ENCODE results near the gene GPR82. TPM values are rescaled to one million over a fixed set of nuclear protein-coding genes. Genes with fewer than 3 reads are reported as not detected.

Gene GPR82
- total and polyA plus RNA-seq, 8 donors, result 0.04 to 0.62 (median 0.24) TPM; not detected in 3

DNA sequence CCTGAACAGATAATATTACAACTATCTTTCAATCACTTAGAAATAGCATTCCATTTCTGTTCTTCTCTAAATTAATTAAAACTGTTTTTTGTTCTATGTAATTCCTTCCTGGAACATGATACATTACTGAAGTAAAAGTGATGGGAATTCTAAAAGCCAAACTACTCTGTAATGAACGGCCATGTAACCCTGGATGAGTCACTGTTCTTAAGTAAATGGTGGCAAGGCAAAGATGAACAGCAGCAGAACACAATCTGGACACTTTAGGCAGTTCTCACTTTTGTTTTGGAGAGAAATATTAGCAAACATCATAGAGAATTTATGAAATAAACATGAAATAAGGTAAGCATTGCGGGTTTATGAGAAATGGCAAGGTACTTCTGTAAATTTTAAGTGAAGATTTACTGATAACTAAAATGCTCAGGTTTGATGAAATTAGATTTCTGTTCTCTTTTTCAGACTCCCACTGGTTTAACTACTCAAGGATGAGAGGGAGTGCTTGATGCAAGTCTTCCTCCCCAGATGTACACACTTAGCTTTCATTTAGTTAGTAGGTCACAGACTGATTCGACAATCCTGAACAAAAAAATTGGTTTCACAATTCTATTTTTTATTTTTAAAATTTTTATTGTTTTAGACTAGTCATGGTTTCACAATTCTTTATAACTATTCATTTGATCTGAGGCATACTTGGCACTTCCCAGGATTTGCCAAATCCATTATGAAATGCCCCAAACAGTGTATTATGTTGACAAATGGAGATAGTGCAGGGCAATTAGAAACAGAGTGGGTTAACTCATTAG lies 964 bp upstream of the GPR82 start:
- peak in 1 of 4 donors; percentile 12 for ATAC-seq
- Histone ChIP-seq H3K36me3 (no peaks in the 10 kb centered on the region), H3K27ac (no peak overlapping the region), H3K4me3 (no peak overlapping the region), H3K4me1 (no peaks in the 10 kb centered on the region), H3K9me3 (no peaks in the 10 kb centered on the region), H3K27me3 (peaks cover 0 to 7% (median 0%) of the 10 kb centered on the region in 4 donors)
- intact Hi-C loops (cut with DNase I), result no loop called here
- TF ChIP-seq, protein P1, sequence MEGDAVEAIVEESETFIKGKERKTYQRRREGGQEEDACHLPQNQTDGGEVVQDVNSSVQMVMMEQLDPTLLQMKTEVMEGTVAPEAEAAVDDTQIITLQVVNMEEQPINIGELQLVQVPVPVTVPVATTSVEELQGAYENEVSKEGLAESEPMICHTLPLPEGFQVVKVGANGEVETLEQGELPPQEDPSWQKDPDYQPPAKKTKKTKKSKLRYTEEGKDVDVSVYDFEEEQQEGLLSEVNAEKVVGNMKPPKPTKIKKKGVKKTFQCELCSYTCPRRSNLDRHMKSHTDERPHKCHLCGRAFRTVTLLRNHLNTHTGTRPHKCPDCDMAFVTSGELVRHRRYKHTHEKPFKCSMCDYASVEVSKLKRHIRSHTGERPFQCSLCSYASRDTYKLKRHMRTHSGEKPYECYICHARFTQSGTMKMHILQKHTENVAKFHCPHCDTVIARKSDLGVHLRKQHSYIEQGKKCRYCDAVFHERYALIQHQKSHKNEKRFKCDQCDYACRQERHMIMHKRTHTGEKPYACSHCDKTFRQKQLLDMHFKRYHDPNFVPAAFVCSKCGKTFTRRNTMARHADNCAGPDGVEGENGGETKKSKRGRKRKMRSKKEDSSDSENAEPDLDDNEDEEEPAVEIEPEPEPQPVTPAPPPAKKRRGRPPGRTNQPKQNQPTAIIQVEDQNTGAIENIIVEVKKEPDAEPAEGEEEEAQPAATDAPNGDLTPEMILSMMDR (IDR thresholded peaks at IDR 0.05), result no peak
- WGBS, 2 donors, result 59 to 83% methylated on average over 3 of the region's 3 CpGs
- DNase-seq, result no peak
- peak; percentile 9 for FAIRE-seq

DNA sequence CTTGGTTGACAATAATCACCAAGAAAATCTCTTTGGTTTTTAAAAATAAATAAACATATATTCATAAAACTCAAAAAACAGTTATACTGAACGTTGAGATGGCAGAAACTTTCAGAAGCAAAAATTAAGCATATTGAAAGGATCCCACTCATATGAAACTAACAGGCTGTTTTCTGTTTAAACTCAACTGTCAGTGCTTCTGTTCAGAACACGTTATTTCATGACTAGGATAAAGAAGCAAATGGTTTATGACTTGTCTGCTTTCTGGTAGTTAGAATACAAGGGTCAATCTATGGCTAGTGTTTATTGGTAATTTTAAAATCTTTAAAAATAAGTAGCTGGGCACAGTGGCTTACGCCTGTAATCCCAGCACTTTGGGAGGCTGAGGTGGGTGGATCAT lies 4.1 kb downstream of the GPR82 start:
- H3K27me3 ChIP-seq, result no peaks in the 10 kb centered on the region
- FAIRE-seq (peak; percentile 13), ATAC-seq (no peak), DNase-seq (no peak)
- no peak overlapping the region for H3K27ac ChIP-seq
- TF ChIP-seq, protein P1 (IDR thresholded peaks at IDR 0.05), result no peak
- H3K4me1 ChIP-seq, result no peaks in the 10 kb centered on the region
- H3K36me3 ChIP-seq, result no peaks in the 10 kb centered on the region
- no peak overlapping the region for H3K4me3 ChIP-seq
- H3K9me3 ChIP-seq, result no peaks in the 10 kb centered on the region
- WGBS, 2 donors, result 66 to 92% methylated on average over 3 of the region's 3 CpGs
- intact Hi-C loops (cut with DNase I), result no loop called here

DNA sequence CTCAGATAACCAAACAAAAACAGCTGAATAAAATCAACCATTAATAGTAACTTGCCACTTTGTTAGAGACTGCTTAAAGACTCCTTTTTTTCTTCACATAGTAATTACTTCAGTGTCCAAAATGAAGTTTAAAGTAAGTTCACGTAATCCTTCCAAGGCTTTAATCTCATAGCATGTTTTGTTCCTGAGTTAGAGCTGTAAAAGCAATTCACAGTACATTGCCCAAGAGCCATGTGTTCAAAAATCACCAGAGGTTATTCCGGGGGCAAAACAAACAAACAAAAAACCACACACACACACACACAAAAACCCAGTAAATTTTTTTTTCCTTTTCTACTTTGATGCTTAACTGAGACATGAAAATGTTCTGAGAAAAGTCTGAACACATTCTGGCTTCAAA lies 6.1 kb downstream of the GPR82 start:
- 71% methylated on average over 2 of the region's 2 CpGs for WGBS, 2 donors
- intact Hi-C loops (cut with DNase I), result no loop called here
- H3K9me3 ChIP-seq, result no peaks in the 10 kb centered on the region
- no peak overlapping the region for H3K27ac ChIP-seq
- FAIRE-seq (no peak), ATAC-seq (no peak), DNase-seq (no peak)
- H3K4me3 ChIP-seq, result no peak overlapping the region
- no peaks in the 10 kb centered on the region for H3K36me3 ChIP-seq
- TF ChIP-seq, protein P1 (IDR thresholded peaks at IDR 0.05), result no peak
- H3K27me3 ChIP-seq, result peaks cover 0 to 1% (median 0%) of the 10 kb centered on the region in 4 donors
- no peaks in the 10 kb centered on the region for H3K4me1 ChIP-seq

DNA sequence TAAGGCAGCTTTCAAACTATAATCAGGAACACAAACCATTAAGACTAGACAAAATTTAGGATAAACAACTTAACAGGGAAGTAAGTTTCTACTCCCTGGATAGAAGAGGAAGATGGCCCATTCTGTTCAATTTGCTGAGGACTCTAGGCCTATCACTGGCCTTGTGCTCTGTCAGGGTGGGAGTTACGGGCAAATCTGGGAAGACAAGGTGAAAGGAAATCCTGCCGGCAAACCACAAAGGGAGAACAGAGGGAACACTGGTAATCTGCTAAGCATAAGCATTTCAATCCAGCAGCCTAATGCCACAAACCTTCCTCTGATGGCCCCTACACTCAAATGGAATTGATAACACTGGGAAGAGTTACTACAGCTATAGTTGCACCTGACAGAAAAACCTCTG lies 8.3 kb downstream of the GPR82 start:
- peaks cover 0 to 5% (median 2%) of the 10 kb centered on the region in 4 donors for H3K27me3 ChIP-seq
- TF ChIP-seq, protein P1 (IDR thresholded peaks at IDR 0.05), result no peak
- no peaks in the 10 kb centered on the region for H3K4me1 ChIP-seq
- DNase-seq, result no peak
- intact Hi-C loops (cut with DNase I), result no loop called here
- FAIRE-seq, result no peak
- H3K9me3 ChIP-seq, result no peaks in the 10 kb centered on the region
- no peak for ATAC-seq
- H3K4me3 ChIP-seq, result no peak overlapping the region
- H3K36me3 ChIP-seq, result no peaks in the 10 kb centered on the region
- no peak overlapping the region for H3K27ac ChIP-seq
- WGBS, 2 donors, result 95 to 98% methylated on average over 2 of the region's 2 CpGs

DNA sequence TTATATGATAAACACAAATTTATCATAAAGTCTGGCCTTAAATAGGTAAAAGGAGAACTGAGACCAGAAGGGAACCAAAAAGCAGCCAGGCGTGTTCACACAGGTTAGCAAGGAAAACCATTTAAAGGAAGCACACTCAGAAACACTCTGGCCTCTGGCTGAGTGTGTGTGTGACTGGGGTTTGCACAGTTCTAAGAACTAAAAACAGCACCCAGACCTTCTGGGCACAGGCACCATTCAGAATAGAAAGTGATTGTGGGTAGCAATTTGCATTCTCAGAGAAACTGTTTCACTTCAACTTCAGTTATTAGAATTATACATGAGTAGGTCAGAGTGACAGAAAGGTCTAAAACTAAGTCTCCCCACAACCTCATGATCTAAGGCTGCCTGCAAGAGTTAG lies 10.0 kb downstream of the GPR82 start:
- FAIRE-seq (no peak), DNase-seq (no peak), ATAC-seq (no peak)
- Histone ChIP-seq H3K4me3 (no peak overlapping the region), H3K36me3 (no peaks in the 10 kb centered on the region), H3K27me3 (peaks cover 0 to 7% (median 2%) of the 10 kb centered on the region in 4 donors), H3K9me3 (no peaks in the 10 kb centered on the region), H3K4me1 (no peaks in the 10 kb centered on the region), H3K27ac (no peak overlapping the region)
- 67 to 95% methylated on average over 1 of the region's 1 CpG for WGBS, 2 donors
- TF ChIP-seq, protein P1 (IDR thresholded peaks at IDR 0.05), result no peak
- intact Hi-C loops (cut with DNase I), result no loop called here
